Caco-2 (cell line): ENCODE results near the gene C1orf159. TPM values are rescaled to one million over a fixed set of nuclear protein-coding genes. Genes with fewer than 3 reads are reported as not detected.

Experiments used
- BruUV-seq: library from RNA; stranded (reverse); fragments of 400-500 nt; replicated peaks from 2 replicates; lab custom pipeline; 2021; lab: Mats Ljungman, UMichigan
- CTCF ChIA-PET: fragments of 300-600 bp; sonication (Branson Sonifier 250); formaldehyde crosslinking; loops from one replicate; lab custom pipeline; 2022; ENCODE audit warnings: antibody characterized with exemption; lab: Charles Lee
- POLR2A ChIA-PET: fragments of 300-600 bp; sonication (Branson Sonifier 250); formaldehyde crosslinking; loops from one replicate; lab custom pipeline; 2022; ENCODE audit warnings: antibody characterized with exemption; lab: Charles Lee
- DNase-seq, 2 experiments: peaks; one replicate each; pipeline versions ENCODE4 v3.0.0 to v3.0.0-alpha.2; 2020 to 2022
- H3K27me3 ChIP-seq: replicated peaks from 2 replicates; pipeline ENCODE4 v1.6.0; 2011; ENCODE audit warnings: low read length; ENCODE audit not compliant: control insufficient read depth, insufficient read depth
- H3K36me3 ChIP-seq: 2 replicates; pipeline ENCODE4 v1.5.1; 2011; ENCODE audit warnings: low read length; ENCODE audit not compliant: control insufficient read depth, insufficient read depth
- H3K4me1 ChIP-seq: fragments of 250-450 bp; sonication (Bioruptor Pico); 2 replicates; pipeline ENCODE4 v1.5.1; 2020; ENCODE audit warnings: mild to moderate bottlenecking
- H3K4me3 ChIP-seq: 2 replicates; pipeline ENCODE4 v1.5.1; 2011; ENCODE audit warnings: low read depth, mild to moderate bottlenecking, control low read depth, low read length
- H3K9me3 ChIP-seq: fragments of 250-450 bp; sonication (Bioruptor Pico); 2 replicates; pipeline ENCODE4 v1.5.1; 2020; ENCODE audit warnings: mild to moderate bottlenecking, moderate library complexity
- H3K27ac Mint-ChIP-seq: one replicate; pipeline ENCODE4 v1.8.0; 2022; ENCODE audit warnings: mixed read lengths; ENCODE audit not compliant: unreplicated experiment
- H3K27me3 Mint-ChIP-seq: one replicate; pipeline ENCODE4 v1.8.0; 2022; ENCODE audit warnings: mixed read lengths; ENCODE audit not compliant: insufficient read depth, unreplicated experiment
- H3K36me3 Mint-ChIP-seq: one replicate; pipeline ENCODE4 v1.8.0; 2022; ENCODE audit warnings: mild to moderate bottlenecking, mixed read lengths; ENCODE audit not compliant: insufficient read depth, unreplicated experiment
- H3K4me1 Mint-ChIP-seq: one replicate; pipeline ENCODE4 v1.8.0; 2022; ENCODE audit warnings: low read depth, mixed read lengths; ENCODE audit not compliant: unreplicated experiment
- H3K4me3 Mint-ChIP-seq: one replicate; pipeline ENCODE4 v1.8.0; 2022; ENCODE audit warnings: mild to moderate bottlenecking, moderate library complexity, mixed read lengths; ENCODE audit not compliant: unreplicated experiment
- H3K9me3 Mint-ChIP-seq: one replicate; pipeline ENCODE4 v1.8.0; 2022; ENCODE audit warnings: mixed read lengths; ENCODE audit not compliant: unreplicated experiment
- intact Hi-C: fragments of 100-400 bp; cut with micrococcal nuclease; formaldehyde crosslinking; loops from one replicate; pipeline ENCODE4 v1.10.0; 2022; ENCODE audit not compliant: unreplicated experiment
- total RNA-seq: library from RNA; stranded (reverse); gene quantifications from 2 replicates; pipeline ENCODE4 v1.2.3, GENCODE V29; 2022
- TF ChIP-seq, protein P1 (sequence below), 2 experiments: fragments of 200-600 bp in 1 of 2; IDR thresholded peaks; 1 replicate in 1 of 2; 2 replicates in 1 of 2; pipeline versions ENCODE4 v1.5.1 to v1.8.0; 2011 to 2022; ENCODE audit warnings: antibody characterized with exemption in 1 of 2, control low read depth in 1 of 2, inconsistent platforms in 1 of 2, low read depth in 1 of 2, low read length in 1 of 2, mild to moderate bottlenecking in 1 of 2, moderate library complexity in 1 of 2; ENCODE audit not compliant: insufficient read depth in 1 of 2, severe bottlenecking in 1 of 2, unreplicated experiment in 1 of 2

C1orf159 gene
- total RNA-seq, 1 experiment from 2014 or later, result 12.9 TPM

DNA sequence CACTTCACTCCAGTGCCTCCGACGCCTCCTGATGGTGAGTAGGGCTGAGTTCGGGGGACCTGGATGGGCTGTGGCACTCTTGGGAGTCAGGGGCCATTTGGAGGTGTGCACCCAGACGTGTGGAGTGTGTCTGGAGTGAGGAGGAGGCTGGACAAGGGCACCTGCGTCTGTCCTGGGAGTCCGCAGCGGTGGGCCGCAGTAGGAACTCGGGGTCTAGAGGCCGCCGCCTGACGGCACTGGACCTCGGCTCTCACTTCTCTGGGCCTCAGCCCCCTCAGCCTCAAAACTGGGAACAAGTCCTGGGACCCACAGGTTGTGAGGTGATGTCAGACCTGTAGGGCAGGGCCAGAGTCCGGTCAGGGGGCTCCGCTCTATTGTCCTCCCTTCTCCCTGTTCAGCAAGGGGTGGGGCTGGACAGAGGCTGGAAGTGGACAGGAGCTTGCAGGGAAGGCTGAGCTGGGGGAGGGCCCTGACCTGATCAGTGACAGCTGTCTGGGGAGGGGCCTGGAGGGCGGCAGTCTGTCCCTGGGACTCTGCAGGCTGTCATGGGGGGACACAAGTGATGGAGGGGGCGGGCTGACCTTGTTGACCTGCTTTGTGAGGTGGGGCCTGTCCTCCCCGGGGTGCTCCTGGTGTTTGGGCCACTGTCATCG, 80.5 kb downstream of the C1orf159 start:
- H3K27ac Mint-ChIP-seq, result no peak overlapping the region
- peaks cover 5% of the 10 kb centered on the region for H3K4me1 Mint-ChIP-seq
- intact Hi-C loops, result no loop called here
- Histone ChIP-seq H3K4me3 (no peak overlapping the region), H3K27me3 (no peaks in the 10 kb centered on the region), H3K36me3 (no peaks in the 10 kb centered on the region; the same call in none of the 2 replicates), H3K4me1 (peaks cover 18% of the 10 kb centered on the region), H3K9me3 (no peaks in the 10 kb centered on the region)
- TF ChIP-seq, protein P1, sequence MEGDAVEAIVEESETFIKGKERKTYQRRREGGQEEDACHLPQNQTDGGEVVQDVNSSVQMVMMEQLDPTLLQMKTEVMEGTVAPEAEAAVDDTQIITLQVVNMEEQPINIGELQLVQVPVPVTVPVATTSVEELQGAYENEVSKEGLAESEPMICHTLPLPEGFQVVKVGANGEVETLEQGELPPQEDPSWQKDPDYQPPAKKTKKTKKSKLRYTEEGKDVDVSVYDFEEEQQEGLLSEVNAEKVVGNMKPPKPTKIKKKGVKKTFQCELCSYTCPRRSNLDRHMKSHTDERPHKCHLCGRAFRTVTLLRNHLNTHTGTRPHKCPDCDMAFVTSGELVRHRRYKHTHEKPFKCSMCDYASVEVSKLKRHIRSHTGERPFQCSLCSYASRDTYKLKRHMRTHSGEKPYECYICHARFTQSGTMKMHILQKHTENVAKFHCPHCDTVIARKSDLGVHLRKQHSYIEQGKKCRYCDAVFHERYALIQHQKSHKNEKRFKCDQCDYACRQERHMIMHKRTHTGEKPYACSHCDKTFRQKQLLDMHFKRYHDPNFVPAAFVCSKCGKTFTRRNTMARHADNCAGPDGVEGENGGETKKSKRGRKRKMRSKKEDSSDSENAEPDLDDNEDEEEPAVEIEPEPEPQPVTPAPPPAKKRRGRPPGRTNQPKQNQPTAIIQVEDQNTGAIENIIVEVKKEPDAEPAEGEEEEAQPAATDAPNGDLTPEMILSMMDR (IDR thresholded peaks at IDR 0.05; ENCODE audit: insufficient read depth in 1 of 2, low read depth in 1 of 2, low read length in 1 of 2, severe bottlenecking in 1 of 2, unreplicated experiment in 1 of 2), result no peak
- no peaks in the 10 kb centered on the region for H3K9me3 Mint-ChIP-seq
- DNase-seq, result no peak
- CTCF ChIA-PET, result no interaction called here
- BruUV-seq, result no TSS peak
- POLR2A ChIA-PET, result interaction anchor here (0.6 kb wide), 1 partner anchor 29 kb away, joined by 3 read pairs; no protein-coding TSS in a partner anchor
- peaks cover 35% of the 10 kb centered on the region for H3K36me3 Mint-ChIP-seq
- no peak overlapping the region for H3K4me3 Mint-ChIP-seq
- H3K27me3 Mint-ChIP-seq, result no peaks in the 10 kb centered on the region

DNA sequence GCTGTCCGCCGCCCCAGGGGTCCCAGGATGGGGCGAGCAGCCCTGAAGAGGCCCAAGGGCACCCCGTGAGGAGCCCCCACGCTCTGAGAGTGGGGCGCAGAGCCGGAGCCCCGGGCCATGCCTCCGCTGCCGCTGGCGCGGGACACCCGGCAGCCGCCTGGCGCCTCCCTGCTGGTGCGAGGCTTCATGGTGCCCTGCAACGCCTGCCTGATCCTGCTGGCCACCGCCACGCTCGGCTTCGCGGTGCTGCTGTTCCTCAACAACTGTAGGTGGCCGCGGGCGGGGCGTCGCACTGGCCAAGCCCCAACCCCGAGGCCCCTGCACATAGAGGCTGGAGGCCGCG, 81.5 kb downstream of the C1orf159 start:
- Histone ChIP-seq H3K27me3 (no peaks in the 10 kb centered on the region), H3K36me3 (no peaks in the 10 kb centered on the region; the same call in none of the 2 replicates), H3K4me3 (no peak overlapping the region), H3K4me1 (peaks cover 18% of the 10 kb centered on the region), H3K9me3 (no peaks in the 10 kb centered on the region)
- H3K4me1 Mint-ChIP-seq, result peaks cover 5% of the 10 kb centered on the region
- POLR2A ChIA-PET, result no interaction called here
- H3K4me3 Mint-ChIP-seq, result no peak overlapping the region
- no peaks in the 10 kb centered on the region for H3K9me3 Mint-ChIP-seq
- intact Hi-C loops, result no loop called here
- H3K36me3 Mint-ChIP-seq, result peaks cover 28% of the 10 kb centered on the region
- no TSS peak for BruUV-seq
- no peak for DNase-seq
- no peak overlapping the region for H3K27ac Mint-ChIP-seq
- H3K27me3 Mint-ChIP-seq, result no peaks in the 10 kb centered on the region
- CTCF ChIA-PET, result no interaction called here
- TF ChIP-seq, protein P1 (IDR thresholded peaks at IDR 0.05; ENCODE audit: insufficient read depth in 1 of 2, low read depth in 1 of 2, low read length in 1 of 2, severe bottlenecking in 1 of 2, unreplicated experiment in 1 of 2), result no peak

DNA sequence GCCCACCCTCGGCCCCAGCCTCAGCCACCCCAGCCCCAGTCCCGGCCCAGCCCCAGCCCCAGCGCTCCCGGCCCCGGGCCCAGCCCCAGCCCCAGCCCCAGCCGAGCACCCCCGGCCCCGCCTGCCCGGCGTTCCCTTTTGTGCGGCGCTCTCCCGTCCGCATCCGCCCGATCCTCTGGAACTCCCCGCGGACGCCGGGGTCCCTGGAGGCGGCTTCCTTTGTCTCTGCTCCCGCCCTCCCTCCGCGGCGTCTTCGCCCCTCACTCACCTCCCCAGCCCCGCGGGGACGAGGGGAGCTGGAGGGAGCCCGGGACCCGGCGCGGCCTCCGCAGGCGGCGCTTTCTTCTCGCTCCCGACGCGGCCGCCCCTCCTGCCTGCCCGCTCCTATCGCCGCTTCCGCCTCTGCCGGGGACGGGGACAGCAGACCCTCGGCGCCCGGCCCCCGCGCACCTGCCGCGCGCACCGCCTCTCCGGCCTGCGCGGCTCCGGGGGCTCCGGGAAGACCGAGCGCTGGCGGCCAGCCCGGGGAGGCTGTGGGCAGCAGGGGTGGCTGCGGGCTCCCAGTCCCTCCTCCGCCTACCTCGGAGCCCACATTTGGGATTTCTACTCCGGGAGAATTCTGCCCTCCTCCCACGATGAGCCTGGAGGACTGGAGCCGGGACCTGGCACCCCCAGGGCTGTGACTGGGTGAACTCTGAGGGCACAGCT, 82.0 kb downstream of the C1orf159 start:
- intact Hi-C loops, result no loop called here
- H3K4me3 ChIP-seq, result no peak overlapping the region
- DNase-seq, result no peak
- H3K27me3 Mint-ChIP-seq, result no peaks in the 10 kb centered on the region
- peaks cover 18% of the 10 kb centered on the region for H3K4me1 ChIP-seq
- ChIA-PET POLR2A (no interaction called here), CTCF (no interaction called here)
- H3K9me3 Mint-ChIP-seq, result no peaks in the 10 kb centered on the region
- H3K36me3 Mint-ChIP-seq, result peaks cover 28% of the 10 kb centered on the region
- H3K4me1 Mint-ChIP-seq, result peaks cover 5% of the 10 kb centered on the region
- H3K9me3 ChIP-seq, result no peaks in the 10 kb centered on the region
- no peaks in the 10 kb centered on the region for H3K27me3 ChIP-seq
- H3K27ac Mint-ChIP-seq, result no peak overlapping the region
- no peaks in the 10 kb centered on the region; the same call in none of the 2 replicates for H3K36me3 ChIP-seq
- H3K4me3 Mint-ChIP-seq, result no peak overlapping the region
- no TSS peak for BruUV-seq
- TF ChIP-seq, protein P1 (IDR thresholded peaks at IDR 0.05; ENCODE audit: insufficient read depth in 1 of 2, low read depth in 1 of 2, low read length in 1 of 2, severe bottlenecking in 1 of 2, unreplicated experiment in 1 of 2), result no peak
